SK-N-SH treated with all-trans-retinoic acid at 6 μM for 48 hours (cell line): Measurements from ENCODE around the gene CUL4B.

ENCODE experiments used
- ATAC-seq: fragments of 200-7000 bp; cut with Tn5 transposase; 3 replicates; pipeline ENCODE4 v1.9.1; 2020; ENCODE audit warnings: mild to moderate bottlenecking, moderate library complexity
- ARNTL ChIP-seq: fragments of 450-650 bp; formaldehyde crosslinking; IDR thresholded peaks from 2 replicates; pipeline ENCODE4 v1.5.0; 2020; ENCODE audit warnings: low read depth, mild to moderate bottlenecking, moderate library complexity, borderline replicate concordance
- BACH2 ChIP-seq: fragments of 250-450 bp; sonication (Bioruptor Pico); IDR thresholded peaks from 2 replicates; pipeline ENCODE4 v1.9.0; 2021; ENCODE audit warnings: mild to moderate bottlenecking, borderline replicate concordance
- CSDC2 ChIP-seq: fragments of 250-450 bp; sonication (Bioruptor Pico); IDR thresholded peaks from 2 replicates; pipeline ENCODE4 v1.5.0; 2020; ENCODE audit warnings: mild to moderate bottlenecking, moderate library complexity
- ESRRG ChIP-seq: fragments of 250-450 bp; sonication (Bioruptor Pico); IDR thresholded peaks from 2 replicates; pipeline ENCODE4 v1.6.1; 2021; ENCODE audit warnings: mild to moderate bottlenecking
- ISL1 ChIP-seq: fragments of 250-450 bp; sonication (Bioruptor Pico); IDR thresholded peaks from 2 replicates; pipeline ENCODE4 v2.1.2; 2022; ENCODE audit warnings: mild to moderate bottlenecking, moderate library complexity
- POU6F1 ChIP-seq: fragments of 250-450 bp; sonication (Bioruptor Pico); IDR thresholded peaks from 2 replicates; pipeline ENCODE4 v1.8.0; 2021; ENCODE audit warnings: low read depth, mild to moderate bottlenecking, moderate library complexity, borderline replicate concordance
- PPARA ChIP-seq: fragments of 250-450 bp; sonication (Bioruptor Pico); IDR thresholded peaks from 2 replicates; pipeline ENCODE4 v1.5.0; 2020; ENCODE audit warnings: mild to moderate bottlenecking, borderline replicate concordance
- RARB ChIP-seq: fragments of 250-450 bp; sonication (Bioruptor Pico); IDR thresholded peaks from 2 replicates; pipeline ENCODE4 v1.8.0; 2021; ENCODE audit warnings: mild to moderate bottlenecking, moderate library complexity
- SNAI2 ChIP-seq: fragments of 250-450 bp; sonication (Bioruptor Pico); IDR thresholded peaks from 2 replicates; pipeline ENCODE4 v1.5.0; 2020; ENCODE audit warnings: mild to moderate bottlenecking, moderate library complexity
- TCF4 ChIP-seq: fragments of 250-450 bp; sonication (Bioruptor Pico); IDR thresholded peaks from 2 replicates; pipeline ENCODE4 v1.8.0; 2021; ENCODE audit warnings: mild to moderate bottlenecking, moderate library complexity, borderline replicate concordance
- ZFP3 ChIP-seq: fragments of 250-450 bp; sonication (Bioruptor Pico); IDR thresholded peaks from 2 replicates; pipeline ENCODE4 v1.5.0; 2020; ENCODE audit warnings: mild to moderate bottlenecking, moderate library complexity
- ZFP30 ChIP-seq: fragments of 450-650 bp; formaldehyde crosslinking; IDR thresholded peaks from 2 replicates; pipeline ENCODE4 v1.5.0; 2022; ENCODE audit warnings: mild to moderate bottlenecking, moderate library complexity
- ZNF565 ChIP-seq: fragments of 450-650 bp; formaldehyde crosslinking; conservative IDR thresholded peaks from 2 replicates; pipeline ENCODE4 v1.5.0; 2020; ENCODE audit warnings: low read depth, mild to moderate bottlenecking, moderate library complexity
- ZNF70 ChIP-seq: fragments of 450-650 bp; formaldehyde crosslinking; IDR thresholded peaks from 2 replicates; pipeline ENCODE4 v1.5.0; 2020; ENCODE audit warnings: mild to moderate bottlenecking, moderate library complexity
- ZNF8 ChIP-seq: fragments of 450-650 bp; formaldehyde crosslinking; IDR thresholded peaks from 2 replicates; pipeline ENCODE4 v1.5.0; 2020; ENCODE audit warnings: mild to moderate bottlenecking, moderate library complexity
- TF ChIP-seq, protein P1 (sequence below): fragments of 250-450 bp; sonication (Bioruptor Pico); IDR thresholded peaks from 2 replicates; pipeline ENCODE4 v1.8.0; 2020; ENCODE audit warnings: mild to moderate bottlenecking, moderate library complexity, borderline replicate concordance
- TF ChIP-seq, protein P2 (sequence below): fragments of 250-450 bp; sonication (Bioruptor Pico); IDR thresholded peaks from 2 replicates; pipeline ENCODE4 v1.5.1; 2020; ENCODE audit warnings: low read depth, mild to moderate bottlenecking, moderate library complexity
- TF ChIP-seq, protein P3 (sequence below): fragments of 250-450 bp; sonication (Bioruptor Pico); IDR thresholded peaks from 2 replicates; pipeline ENCODE4 v1.5.1; 2021; ENCODE audit warnings: mild to moderate bottlenecking, moderate library complexity
- TF ChIP-seq, protein P4 (sequence below): fragments of 250-450 bp; sonication (Bioruptor Pico); IDR thresholded peaks from 2 replicates; pipeline ENCODE4 v1.5.0; 2020; ENCODE audit warnings: mild to moderate bottlenecking, moderate library complexity

CUL4B gene

GRCh38 chrX:120560842-120561633 lies at the start of gene CUL4B:
CUL4B (minus strand) TSS chrX:120560962; CDS start chrX:120560638, 324 bp downstream.
- TF ChIP-seq, protein P1, sequence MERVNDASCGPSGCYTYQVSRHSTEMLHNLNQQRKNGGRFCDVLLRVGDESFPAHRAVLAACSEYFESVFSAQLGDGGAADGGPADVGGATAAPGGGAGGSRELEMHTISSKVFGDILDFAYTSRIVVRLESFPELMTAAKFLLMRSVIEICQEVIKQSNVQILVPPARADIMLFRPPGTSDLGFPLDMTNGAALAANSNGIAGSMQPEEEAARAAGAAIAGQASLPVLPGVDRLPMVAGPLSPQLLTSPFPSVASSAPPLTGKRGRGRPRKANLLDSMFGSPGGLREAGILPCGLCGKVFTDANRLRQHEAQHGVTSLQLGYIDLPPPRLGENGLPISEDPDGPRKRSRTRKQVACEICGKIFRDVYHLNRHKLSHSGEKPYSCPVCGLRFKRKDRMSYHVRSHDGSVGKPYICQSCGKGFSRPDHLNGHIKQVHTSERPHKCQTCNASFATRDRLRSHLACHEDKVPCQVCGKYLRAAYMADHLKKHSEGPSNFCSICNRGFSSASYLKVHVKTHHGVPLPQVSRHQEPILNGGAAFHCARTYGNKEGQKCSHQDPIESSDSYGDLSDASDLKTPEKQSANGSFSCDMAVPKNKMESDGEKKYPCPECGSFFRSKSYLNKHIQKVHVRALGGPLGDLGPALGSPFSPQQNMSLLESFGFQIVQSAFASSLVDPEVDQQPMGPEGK (CRISPR knock-in tag): peak; percentile 72; the same call in 1 of the 2 replicates
- TF ChIP-seq, protein P2, sequence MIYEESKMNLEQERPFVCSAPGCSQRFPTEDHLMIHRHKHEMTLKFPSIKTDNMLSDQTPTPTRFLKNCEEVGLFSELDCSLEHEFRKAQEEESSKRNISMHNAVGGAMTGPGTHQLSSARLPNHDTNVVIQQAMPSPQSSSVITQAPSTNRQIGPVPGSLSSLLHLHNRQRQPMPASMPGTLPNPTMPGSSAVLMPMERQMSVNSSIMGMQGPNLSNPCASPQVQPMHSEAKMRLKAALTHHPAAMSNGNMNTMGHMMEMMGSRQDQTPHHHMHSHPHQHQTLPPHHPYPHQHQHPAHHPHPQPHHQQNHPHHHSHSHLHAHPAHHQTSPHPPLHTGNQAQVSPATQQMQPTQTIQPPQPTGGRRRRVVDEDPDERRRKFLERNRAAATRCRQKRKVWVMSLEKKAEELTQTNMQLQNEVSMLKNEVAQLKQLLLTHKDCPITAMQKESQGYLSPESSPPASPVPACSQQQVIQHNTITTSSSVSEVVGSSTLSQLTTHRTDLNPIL (CRISPR knock-in tag): no peak
- TF ChIP-seq, all 23 proteins: peak for 1
- peak; percentile 89 for ATAC-seq

DNA sequence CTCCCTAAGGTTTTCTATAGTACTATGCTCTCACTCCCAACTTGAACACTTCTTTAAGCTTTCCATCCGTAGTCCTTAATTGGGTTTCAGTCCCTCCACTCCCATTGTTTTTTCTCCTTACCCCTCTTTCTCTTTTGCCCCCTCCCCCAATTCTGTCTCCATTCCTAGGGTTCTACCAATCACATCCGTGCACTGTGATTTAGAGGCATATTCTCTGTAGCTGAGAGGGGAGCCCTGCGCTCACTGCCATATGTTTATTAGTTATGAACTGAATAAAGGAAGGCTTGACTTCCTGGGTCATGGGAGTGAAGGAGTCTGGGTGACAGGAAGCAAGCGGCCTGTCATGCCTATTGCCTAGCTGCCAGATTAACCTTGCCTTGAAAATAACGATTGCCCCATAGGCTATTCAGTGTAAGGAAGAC lies 43.6 kb upstream of the CUL4B start:
- TF ChIP-seq, protein P3, sequence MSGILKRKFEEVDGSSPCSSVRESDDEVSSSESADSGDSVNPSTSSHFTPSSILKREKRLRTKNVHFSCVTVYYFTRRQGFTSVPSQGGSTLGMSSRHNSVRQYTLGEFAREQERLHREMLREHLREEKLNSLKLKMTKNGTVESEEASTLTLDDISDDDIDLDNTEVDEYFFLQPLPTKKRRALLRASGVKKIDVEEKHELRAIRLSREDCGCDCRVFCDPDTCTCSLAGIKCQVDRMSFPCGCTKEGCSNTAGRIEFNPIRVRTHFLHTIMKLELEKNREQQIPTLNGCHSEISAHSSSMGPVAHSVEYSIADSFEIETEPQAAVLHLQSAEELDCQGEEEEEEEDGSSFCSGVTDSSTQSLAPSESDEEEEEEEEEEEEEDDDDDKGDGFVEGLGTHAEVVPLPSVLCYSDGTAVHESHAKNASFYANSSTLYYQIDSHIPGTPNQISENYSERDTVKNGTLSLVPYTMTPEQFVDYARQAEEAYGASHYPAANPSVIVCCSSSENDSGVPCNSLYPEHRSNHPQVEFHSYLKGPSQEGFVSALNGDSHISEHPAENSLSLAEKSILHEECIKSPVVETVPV (CRISPR knock-in tag): 0 out of 2 replicates have a peak, but pooled peaks have one; percentile 45
- TF ChIP-seq ESRRG: no peak
- ATAC-seq: peak; percentile 79

GRCh38 chrX:120603707-120604360 lies 43.1 kb upstream of the CUL4B start, which contains the start of gene MCTS1:
MCTS1 (plus strand) TSS chrX:120604101; CDS start chrX:120604237, 136 bp downstream.
- peak; percentile 99 for ATAC-seq
- TF ChIP-seq ARNTL: no peak
- TF ChIP-seq, protein P4, sequence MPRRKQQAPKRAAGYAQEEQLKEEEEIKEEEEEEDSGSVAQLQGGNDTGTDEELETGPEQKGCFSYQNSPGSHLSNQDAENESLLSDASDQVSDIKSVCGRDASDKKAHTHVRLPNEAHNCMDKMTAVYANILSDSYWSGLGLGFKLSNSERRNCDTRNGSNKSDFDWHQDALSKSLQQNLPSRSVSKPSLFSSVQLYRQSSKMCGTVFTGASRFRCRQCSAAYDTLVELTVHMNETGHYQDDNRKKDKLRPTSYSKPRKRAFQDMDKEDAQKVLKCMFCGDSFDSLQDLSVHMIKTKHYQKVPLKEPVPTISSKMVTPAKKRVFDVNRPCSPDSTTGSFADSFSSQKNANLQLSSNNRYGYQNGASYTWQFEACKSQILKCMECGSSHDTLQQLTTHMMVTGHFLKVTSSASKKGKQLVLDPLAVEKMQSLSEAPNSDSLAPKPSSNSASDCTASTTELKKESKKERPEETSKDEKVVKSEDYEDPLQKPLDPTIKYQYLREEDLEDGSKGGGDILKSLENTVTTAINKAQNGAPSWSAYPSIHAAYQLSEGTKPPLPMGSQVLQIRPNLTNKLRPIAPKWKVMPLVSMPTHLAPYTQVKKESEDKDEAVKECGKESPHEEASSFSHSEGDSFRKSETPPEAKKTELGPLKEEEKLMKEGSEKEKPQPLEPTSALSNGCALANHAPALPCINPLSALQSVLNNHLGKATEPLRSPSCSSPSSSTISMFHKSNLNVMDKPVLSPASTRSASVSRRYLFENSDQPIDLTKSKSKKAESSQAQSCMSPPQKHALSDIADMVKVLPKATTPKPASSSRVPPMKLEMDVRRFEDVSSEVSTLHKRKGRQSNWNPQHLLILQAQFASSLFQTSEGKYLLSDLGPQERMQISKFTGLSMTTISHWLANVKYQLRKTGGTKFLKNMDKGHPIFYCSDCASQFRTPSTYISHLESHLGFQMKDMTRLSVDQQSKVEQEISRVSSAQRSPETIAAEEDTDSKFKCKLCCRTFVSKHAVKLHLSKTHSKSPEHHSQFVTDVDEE (CRISPR knock-in tag): no peak; the same call in 1 of the 2 replicates
- no peak for TF ChIP-seq ZNF70 (CRISPR knock-in tag)
- no peak for TF ChIP-seq RARB (CRISPR knock-in tag)
- TF ChIP-seq, protein P3 (CRISPR knock-in tag): no peak
- no peak for TF ChIP-seq SNAI2 (CRISPR knock-in tag)
- no peak for TF ChIP-seq ZFP30 (CRISPR knock-in tag)
- TF ChIP-seq PPARA (CRISPR knock-in tag): no peak
- TF ChIP-seq ZFP3 (CRISPR knock-in tag): no peak
- TF ChIP-seq, all 23 proteins: peak for 0

DNA sequence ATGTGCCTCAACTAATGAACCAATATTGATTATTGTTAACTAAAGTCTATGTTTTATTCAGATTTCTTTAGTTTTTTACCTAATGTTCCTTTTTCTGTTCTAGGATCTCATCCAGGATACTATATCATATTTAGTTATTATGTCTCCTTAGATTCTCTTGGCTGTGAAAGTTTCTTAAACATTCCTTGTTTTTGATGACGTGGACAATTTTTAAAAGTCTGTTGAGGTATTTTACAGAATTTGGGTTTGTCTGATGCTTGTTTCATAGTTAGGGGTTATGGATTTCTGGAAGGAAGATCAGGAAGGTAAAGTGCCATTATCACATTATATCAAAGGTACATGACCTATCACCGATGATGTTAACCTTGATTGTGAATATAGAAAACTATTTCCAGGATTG lies 24.9 kb upstream of the CUL4B start:
- ATAC-seq: no peak
- no peak for TF ChIP-seq ISL1 (CRISPR knock-in tag)
- TF ChIP-seq ZFP30 (CRISPR knock-in tag): no peak
- TF ChIP-seq CSDC2 (CRISPR knock-in tag): no peak
- TF ChIP-seq BACH2 (CRISPR knock-in tag): no peak
- no peak for TF ChIP-seq ZNF565 (CRISPR knock-in tag)
- no peak for TF ChIP-seq ESRRG
- no peak for TF ChIP-seq PPARA (CRISPR knock-in tag)
- TF ChIP-seq, protein P4 (CRISPR knock-in tag): no peak
- no peak for TF ChIP-seq POU6F1 (CRISPR knock-in tag)
- TF ChIP-seq TCF4 (CRISPR knock-in tag): no peak
- no peak for TF ChIP-seq ZNF8 (CRISPR knock-in tag)
